DND-41 (cell line): Measurements from ENCODE around the gene PYCR2.

Experiments
- ATAC-seq: fragments of 200-7000 bp; cut with Tn5 transposase; 3 replicates; pipeline ENCODE4 v1.9.1; 2021; ENCODE audit warnings: low read depth; ENCODE audit not compliant: insufficient read depth
- DNase-seq: peaks from one replicate; pipeline ENCODE4 v3.0.0-alpha.2; 2020
- H2AFZ ChIP-seq: 2 replicates; pipeline ENCODE4 v1.6.0; 2012; ENCODE audit warnings: low read depth, low read length
- H3K27ac ChIP-seq: 2 replicates; pipeline ENCODE4 v1.5.1; 2012; ENCODE audit warnings: low read length, inconsistent platforms
- H3K27me3 ChIP-seq: fragments of 200-600 bp; sonication (generic); 2 replicates; pipeline ENCODE4 v1.6.0; 2012; ENCODE audit warnings: low read length, mild to moderate bottlenecking, inconsistent platforms; ENCODE audit not compliant: insufficient read depth, poor library complexity
- H3K36me3 ChIP-seq: 2 replicates; pipeline ENCODE4 v1.5.1; 2012; ENCODE audit warnings: low read length, inconsistent platforms; ENCODE audit not compliant: insufficient read depth
- H3K4me1 ChIP-seq: 2 replicates; pipeline ENCODE4 v1.5.1; 2012; ENCODE audit warnings: mild to moderate bottlenecking, low read length; ENCODE audit not compliant: insufficient read depth
- H3K4me2 ChIP-seq: 2 replicates; pipeline ENCODE4 v1.6.0; 2012; ENCODE audit warnings: mild to moderate bottlenecking, moderate library complexity, low read length, inconsistent platforms; ENCODE audit not compliant: insufficient read depth
- H3K4me3 ChIP-seq, 2 experiments: fragments of 200-600 bp in 1 of 2; shearing (Covaris generic) in 1 of 2; 2 replicates each; pipeline ENCODE4 v1.5.1; 2012 to 2016; ENCODE audit warnings: inconsistent platforms in 2 of 2, low read length in 2 of 2, mild to moderate bottlenecking in 2 of 2, low read depth in 1 of 2, moderate library complexity in 1 of 2
- H3K79me2 ChIP-seq: 2 replicates; pipeline ENCODE4 v1.6.0; 2012; ENCODE audit warnings: low read length, inconsistent platforms; ENCODE audit not compliant: insufficient read depth
- H3K9ac ChIP-seq: 2 replicates; pipeline ENCODE4 v1.6.0; 2012; ENCODE audit warnings: low read depth, mild to moderate bottlenecking, inconsistent platforms, low read length, moderate library complexity
- H3K9me3 ChIP-seq: 2 replicates; pipeline ENCODE4 v1.5.1; 2012; ENCODE audit warnings: low read length, moderate library complexity, mild to moderate bottlenecking, inconsistent platforms; ENCODE audit not compliant: insufficient read depth, severe bottlenecking
- H4K20me1 ChIP-seq: 2 replicates; pipeline ENCODE4 v1.6.0; 2012; ENCODE audit warnings: low read length; ENCODE audit not compliant: insufficient read depth
- CTCF ChIP-seq: IDR thresholded peaks from 2 replicates; pipeline ENCODE4 v1.5.1; 2012; ENCODE audit warnings: borderline replicate concordance, low read length, moderate library complexity, mild to moderate bottlenecking; ENCODE audit not compliant: poor library complexity, severe bottlenecking; ENCODE audit errors: extremely low read depth
- EZH2 ChIP-seq: IDR thresholded peaks from 3 replicates; pipeline ENCODE4 v1.6.1; 2012; ENCODE audit warnings: borderline replicate concordance, low read depth, mild to moderate bottlenecking, moderate library complexity, low read length, inconsistent platforms; ENCODE audit not compliant: severe bottlenecking

The PYCR2 gene

GRCh38 chr1:225926551-225927113, 2.6 kb upstream of the PYCR2 start:
- Histone ChIP-seq H3K79me2 (peaks cover 28% of the 10 kb centered on the region), H3K9ac (no peak overlapping the region), H3K27ac (no peak overlapping the region), H3K4me3 (no peak overlapping the region), H3K9me3 (no peaks in the 10 kb centered on the region), H3K4me2 (no peak overlapping the region), H3K36me3 (peaks cover 13% of the 10 kb centered on the region), H2AFZ (peak overlapping the region; percentile 23), H3K27me3 (no peaks in the 10 kb centered on the region), H3K4me1 (peaks cover 27% of the 10 kb centered on the region), H4K20me1 (peaks cover 12% of the 10 kb centered on the region)
- TF ChIP-seq CTCF (no peak), EZH2 (no peak)
- DNase-seq (no peak), ATAC-seq (no peak)

- Histone ChIP-seq H3K79me2 (peaks cover 36% of the 10 kb centered on the region), H3K9ac (peak overlapping the region; percentile 100), H3K9me3 (no peaks in the 10 kb centered on the region), H2AFZ (peak overlapping the region; percentile 95), H3K4me2 (peak overlapping the region; percentile 94), H3K4me3 (peak overlapping the region; percentile 96 to 99), H3K4me1 (peaks cover 54% of the 10 kb centered on the region), H3K27me3 (no peaks in the 10 kb centered on the region), H4K20me1 (peaks cover 20% of the 10 kb centered on the region), H3K36me3 (peaks cover 39% of the 10 kb centered on the region), H3K27ac (peak overlapping the region; percentile 96)
- ATAC-seq: no peak
- DNase-seq: no peak
- TF ChIP-seq EZH2: no peak
- TF ChIP-seq CTCF: no peak
Measured at GRCh38 chr1:225923381-225923691, 714 bp downstream of the PYCR2 start.

GRCh38 chr1:225921734-225922709, 2.0 kb downstream of the PYCR2 start:
- Histone ChIP-seq H3K4me3 (peak overlapping the region in 1 of 2 experiments; percentile 99; a peak in 2 of 4 replicates), H4K20me1 (peaks cover 20% of the 10 kb centered on the region), H3K27me3 (no peaks in the 10 kb centered on the region), H3K4me2 (peak overlapping the region; percentile 94), H2AFZ (no peak overlapping the region), H3K4me1 (peaks cover 54% of the 10 kb centered on the region), H3K9me3 (no peaks in the 10 kb centered on the region), H3K79me2 (peaks cover 36% of the 10 kb centered on the region), H3K36me3 (peaks cover 48% of the 10 kb centered on the region), H3K9ac (peak overlapping the region; percentile 100), H3K27ac (peak overlapping the region; percentile 96)
- ATAC-seq (no peak), DNase-seq (no peak)
- TF ChIP-seq CTCF: no peak
- TF ChIP-seq EZH2: no peak
